KOPT-K1 (cell line): Measurements from ENCODE around the gene CLK1.
"Not testable (repeated sequence)": the region's sequence is repeated elsewhere in the genome, so short reads cannot be mapped to it uniquely, and the experiment has no call there.

ENCODE experiments used
- H3K27ac ChIP-seq: fragments of 200-600 bp; sonication (generic); 2 replicates; pipeline ENCODE4 v1.5.1; 2016; ENCODE audit warnings: antibody characterized with exemption, mild to moderate bottlenecking, low read depth, low read length; ENCODE audit not compliant: poor library complexity, severe bottlenecking
- H3K36me3 ChIP-seq: fragments of 200-600 bp; sonication (generic); 2 replicates; pipeline ENCODE4 v1.5.1; 2017; ENCODE audit warnings: antibody characterized with exemption, mild to moderate bottlenecking, low read length, moderate library complexity; ENCODE audit not compliant: insufficient read depth
- H3K9me3 ChIP-seq: fragments of 200-600 bp; sonication (generic); 2 replicates; pipeline ENCODE4 v1.5.1; 2017; ENCODE audit warnings: antibody characterized with exemption, low read length, mild to moderate bottlenecking; ENCODE audit not compliant: insufficient read depth, poor library complexity, severe bottlenecking

Gene CLK1

DNA sequence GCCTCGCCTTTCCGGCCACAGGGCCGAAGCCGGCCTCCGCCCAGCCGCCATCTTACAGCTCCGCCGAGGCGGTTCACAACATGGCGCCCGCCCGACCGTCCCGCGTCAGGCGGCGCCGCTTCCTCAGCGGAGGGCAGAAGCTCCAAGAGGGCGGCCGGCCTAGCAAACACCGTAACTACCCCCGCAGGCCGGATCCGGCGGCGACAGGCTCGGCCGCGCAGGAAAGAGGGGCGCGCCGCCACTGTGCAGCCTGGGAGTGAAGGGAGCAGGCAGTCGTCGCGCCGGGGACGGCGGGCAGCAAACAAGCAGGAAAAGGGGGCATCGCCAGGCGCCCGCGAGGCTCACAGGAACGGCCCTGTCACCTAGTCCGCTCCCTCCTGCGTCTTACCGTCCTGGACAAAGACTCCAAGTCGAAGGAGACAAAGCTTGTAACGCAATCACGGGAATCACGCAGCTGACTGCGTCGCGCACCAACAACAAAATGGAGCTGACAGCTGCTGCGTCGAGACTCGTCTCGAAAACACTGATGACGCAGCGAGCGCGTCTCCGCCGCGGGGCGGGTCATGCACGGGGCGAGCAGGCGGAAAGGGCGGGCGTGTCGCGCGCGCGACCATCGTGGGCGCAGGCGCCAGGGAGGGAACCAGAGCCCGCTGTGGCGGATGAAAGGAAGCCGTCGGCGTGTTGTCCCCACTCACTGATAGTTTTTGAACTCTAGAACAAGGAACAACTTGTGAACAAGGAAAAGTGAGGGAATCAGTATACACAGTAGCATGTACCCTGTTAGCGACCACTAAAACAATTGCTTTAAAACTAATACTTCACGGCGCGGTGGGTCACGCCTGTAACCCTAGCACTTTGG is at the start of gene CLK1:
CLK1 (minus strand) TSS at position 483 of the 859 bp plus-strand sequence. CDS start 2,796 bp downstream, outside the sequence.
- Histone ChIP-seq H3K36me3 (peaks cover 32% of the 10 kb centered on the region), H3K27ac (peak within 1 kb of the TSS; percentile 94)

DNA sequence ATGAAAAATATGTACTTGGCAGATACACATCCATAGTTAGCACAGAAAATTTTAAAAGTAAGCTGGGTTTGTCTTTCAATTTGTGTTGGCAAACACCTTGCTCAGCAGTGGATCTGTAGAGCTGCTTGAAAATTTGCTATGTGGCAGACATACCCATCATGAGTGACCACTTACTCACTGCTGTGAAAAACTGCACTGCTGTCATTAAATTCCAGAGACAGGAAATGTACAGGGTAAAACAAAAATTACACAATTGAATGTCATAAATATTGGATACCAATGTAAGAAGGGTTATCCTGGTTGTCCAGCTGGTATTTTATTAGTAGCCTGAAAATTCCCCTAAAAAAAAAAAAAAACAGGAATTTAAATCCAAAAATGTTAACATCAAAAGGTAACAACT is 49.2 kb upstream of the CLK1 start:
- peaks cover 99% of the 10 kb centered on the region for H3K36me3 ChIP-seq
- no peaks in the 10 kb centered on the region for H3K9me3 ChIP-seq
- no peak overlapping the region for H3K27ac ChIP-seq

More for the DNA sequence above, at the start of gene CLK1:
- no peaks in the 10 kb centered on the region for H3K9me3 ChIP-seq

- H3K36me3 ChIP-seq = peaks cover 98% of the 10 kb centered on the region
- no peak overlapping the region for H3K27ac ChIP-seq
- no peaks in the 10 kb centered on the region for H3K9me3 ChIP-seq
Measured at GRCh38 chr2:200909958-200910357, 45.5 kb upstream of the CLK1 start.

DNA sequence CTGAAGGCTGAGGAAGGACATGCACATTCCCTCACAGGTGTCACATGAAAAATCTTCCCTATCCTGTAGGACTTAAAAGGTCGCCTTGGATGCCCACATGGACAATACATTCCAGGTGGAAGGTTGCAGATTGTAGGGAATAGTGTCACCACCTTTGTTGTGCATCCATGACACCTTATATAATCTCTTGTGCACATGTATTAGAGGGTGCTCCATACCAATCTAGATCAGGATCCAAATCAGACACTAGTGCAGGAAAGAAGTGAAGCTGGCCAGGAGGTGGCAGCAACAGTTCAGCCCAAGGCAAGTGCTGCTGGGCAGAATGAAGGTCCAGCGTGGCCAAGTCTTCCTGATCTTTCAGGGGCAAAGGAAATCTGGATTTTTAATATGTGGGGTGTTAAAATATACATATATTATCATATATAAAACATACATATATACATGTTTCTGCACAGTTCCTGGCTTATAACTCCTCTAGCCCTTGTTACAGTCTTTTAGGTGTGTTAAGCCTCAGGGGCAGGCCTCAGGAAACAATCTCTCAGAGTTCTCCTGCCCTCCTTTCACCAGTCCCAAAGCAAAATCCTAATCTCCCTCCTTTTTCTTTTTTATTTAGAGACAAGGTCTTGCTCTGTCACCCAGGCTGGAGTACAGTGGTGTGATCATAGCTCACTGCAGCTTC is 41.3 kb upstream of the CLK1 start:
- Histone ChIP-seq H3K27ac (no peak overlapping the region), H3K9me3 (no peaks in the 10 kb centered on the region), H3K36me3 (peaks cover 95% of the 10 kb centered on the region)

GRCh38 chr2:200901459-200902072 is 37.1 kb upstream of the CLK1 start:
- no peak overlapping the region for H3K27ac ChIP-seq
- no peaks in the 10 kb centered on the region for H3K9me3 ChIP-seq
- peaks cover 96% of the 10 kb centered on the region for H3K36me3 ChIP-seq

DNA sequence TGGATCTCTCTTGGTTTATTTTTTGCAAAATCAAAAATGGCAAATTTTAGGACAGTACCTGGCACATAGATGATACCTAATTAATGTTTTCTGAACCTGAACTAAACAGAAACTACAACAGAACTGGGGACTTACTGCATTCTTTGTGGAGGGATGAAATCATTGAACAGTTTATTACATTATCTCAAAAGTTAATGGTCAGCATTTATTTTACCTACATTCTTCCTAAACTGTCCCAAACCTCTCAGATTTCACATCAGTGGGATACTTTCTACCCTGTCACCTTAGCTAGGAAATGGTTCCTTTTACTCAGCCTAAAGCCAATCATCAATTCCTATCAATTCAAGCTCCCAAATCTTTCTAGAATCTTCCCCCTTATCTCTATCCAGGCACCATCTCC is 35.0 kb upstream of the CLK1 start:
- H3K9me3 ChIP-seq = no peaks in the 10 kb centered on the region
- no peak overlapping the region for H3K27ac ChIP-seq
- H3K36me3 ChIP-seq = peaks cover 96% of the 10 kb centered on the region

DNA sequence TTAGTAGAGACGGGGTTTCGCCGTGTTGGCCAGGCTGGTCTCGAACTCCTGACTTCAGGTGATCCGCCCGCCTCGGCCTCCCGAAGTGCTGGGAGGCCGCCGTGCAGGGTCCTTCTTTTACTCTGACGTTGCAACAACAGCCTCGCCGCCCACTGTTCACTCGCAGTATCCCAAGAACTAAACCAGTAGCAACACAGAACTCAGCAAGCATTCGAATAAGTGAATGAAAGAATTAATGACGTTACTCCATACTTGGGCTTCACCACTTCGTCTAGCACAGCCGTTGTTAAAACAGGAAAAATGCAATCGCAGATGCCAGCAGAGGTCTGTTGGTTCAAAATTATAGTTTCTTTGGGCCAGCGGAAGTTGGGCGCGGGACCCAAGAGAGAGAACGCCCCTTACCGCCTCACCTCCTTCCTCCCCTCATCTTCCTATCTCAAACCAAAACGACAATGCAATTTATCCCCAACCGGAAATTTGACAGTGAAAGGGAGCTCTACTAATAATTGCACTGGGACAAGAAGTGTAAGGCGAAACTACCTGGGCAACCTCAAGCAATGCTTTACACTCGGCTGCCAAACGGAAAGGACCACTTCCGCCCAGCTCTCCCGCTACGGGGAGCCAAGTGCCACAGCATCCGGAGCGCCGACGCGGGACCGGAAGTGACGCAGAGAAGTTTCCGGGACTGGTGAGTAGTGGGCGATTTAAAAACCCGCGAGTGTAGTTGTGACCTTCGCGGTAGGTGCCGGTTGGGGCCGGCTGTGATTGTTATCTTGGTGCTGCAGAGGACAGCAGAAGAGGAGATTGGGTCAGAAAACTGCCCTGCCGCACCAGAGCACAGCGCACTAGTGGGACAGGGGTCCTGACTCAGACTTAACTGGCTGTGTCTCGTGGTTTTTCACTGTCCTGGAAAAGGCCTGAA is 24.5 kb upstream of the CLK1 start, which contains the start of the genes NIF3L1 and PPIL3:
NIF3L1 (plus strand) TSS at position 668 of the 922 bp plus-strand sequence. CDS start 2,573 bp downstream, outside the sequence.
PPIL3 (minus strand) TSS at position 374 of the 922 bp plus-strand sequence. CDS start 1,462 bp downstream, outside the sequence.
- H3K36me3 ChIP-seq = peaks cover 47% of the 10 kb centered on the region
- H3K27ac ChIP-seq = peak within 1 kb of the TSS; percentile 95
- no peaks in the 10 kb centered on the region for H3K9me3 ChIP-seq

GRCh38 chr2:200881715-200882249 is 17.3 kb upstream of the CLK1 start:
- peaks cover 90% of the 10 kb centered on the region for H3K36me3 ChIP-seq
- H3K27ac ChIP-seq, H3K9me3 ChIP-seq: not testable (repeated sequence)

- Histone ChIP-seq H3K27ac (no peak overlapping the region), H3K36me3 (peaks cover 99% of the 10 kb centered on the region), H3K9me3 (no peaks in the 10 kb centered on the region)
Measured at GRCh38 chr2:200878289-200878880, 13.9 kb upstream of the CLK1 start.

DNA sequence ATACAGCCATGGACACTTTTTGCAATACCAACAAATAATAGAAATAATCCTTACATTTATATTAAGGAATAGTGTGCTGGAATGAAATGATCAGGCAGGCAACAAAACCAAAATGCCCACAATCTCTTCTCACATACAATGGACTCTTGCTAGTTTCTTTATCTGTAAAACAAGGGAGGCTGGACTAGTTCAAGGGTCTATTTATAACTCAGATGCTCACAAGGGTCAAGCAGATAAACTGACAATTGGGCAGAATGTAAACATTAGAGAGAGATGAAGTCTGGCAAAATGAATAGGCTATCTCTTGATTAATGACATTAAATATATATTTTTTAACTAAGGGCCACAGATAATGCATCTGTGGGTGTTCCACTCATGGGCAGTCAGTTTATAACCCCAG is 13.0 kb upstream of the CLK1 start:
- H3K36me3 ChIP-seq = peaks cover 100% of the 10 kb centered on the region
- no peaks in the 10 kb centered on the region for H3K9me3 ChIP-seq
- H3K27ac ChIP-seq = no peak overlapping the region

GRCh38 chr2:200873560-200873959 is 9.1 kb upstream of the CLK1 start:
- Histone ChIP-seq H3K9me3 (no peaks in the 10 kb centered on the region), H3K36me3 (peaks cover 84% of the 10 kb centered on the region), H3K27ac (no peak overlapping the region)

DNA sequence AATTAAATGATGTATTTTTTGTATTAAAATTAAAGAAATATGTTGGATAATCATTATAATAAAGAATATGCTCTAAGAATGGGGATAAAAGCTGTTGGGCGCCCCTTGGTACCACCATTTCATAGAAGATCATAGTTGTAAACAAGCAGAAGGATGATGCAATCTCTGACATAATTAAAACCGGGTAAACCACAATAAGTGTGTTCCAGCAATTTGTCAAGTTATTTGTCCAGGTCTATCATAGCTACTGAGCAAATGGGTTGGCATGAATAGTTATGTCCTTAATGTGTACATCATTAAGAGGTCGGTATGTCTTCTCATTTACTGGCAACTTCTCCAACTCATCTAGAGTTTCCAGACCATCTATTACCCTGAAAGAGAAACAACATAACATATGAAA is 6.7 kb upstream of the CLK1 start:
- Histone ChIP-seq H3K36me3 (peaks cover 59% of the 10 kb centered on the region), H3K27ac (no peak overlapping the region), H3K9me3 (no peaks in the 10 kb centered on the region)

DNA sequence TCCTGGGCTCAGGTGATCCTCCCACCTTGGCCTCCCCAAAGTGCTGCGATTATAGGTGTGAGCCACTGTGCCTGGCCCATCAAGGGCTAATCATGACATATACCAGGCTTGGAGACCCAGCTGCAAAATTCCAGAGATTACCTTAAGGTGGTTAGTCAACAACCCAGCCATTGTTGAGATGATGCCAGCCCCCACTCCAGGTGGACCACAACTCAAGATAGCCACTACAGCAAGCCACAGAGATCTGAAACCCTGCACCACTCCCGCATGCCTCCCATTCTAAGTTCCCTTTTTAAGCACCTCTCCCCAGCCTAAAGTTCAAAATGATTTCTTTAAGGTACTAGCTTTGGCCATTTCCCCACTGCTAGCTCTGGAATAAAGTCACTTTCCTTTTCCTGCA is 4.6 kb upstream of the CLK1 start:
- H3K36me3 ChIP-seq = peaks cover 38% of the 10 kb centered on the region
- no peak overlapping the region for H3K27ac ChIP-seq
- no peaks in the 10 kb centered on the region for H3K9me3 ChIP-seq

GRCh38 chr2:200863782-200864175 is 679 bp downstream of the CLK1 start:
- Histone ChIP-seq H3K9me3 (no peaks in the 10 kb centered on the region), H3K36me3 (peaks cover 39% of the 10 kb centered on the region), H3K27ac (peak overlapping the region; percentile 94)
